HepG2 (cell line): ENCODE results near the gene C20orf144. TPM values are rescaled to one million over a fixed set of nuclear protein-coding genes. Genes with fewer than 3 reads are reported as not detected.

Experiments used
- DNMT1 ChIP-seq: sonication (generic); formaldehyde crosslinking; IDR thresholded peaks from 2 replicates; pipeline ENCODE4 v1.5.1; 2020; ENCODE audit warnings: mild to moderate bottlenecking, missing genetic modification reagents
- ETV5 ChIP-seq: IDR thresholded peaks from 2 replicates; pipeline ENCODE4 v1.6.1; 2018; ENCODE audit warnings: missing biosample characterization, missing genetic modification reagents, inconsistent platforms, borderline replicate concordance
- KDM5A ChIP-seq: fragments of 200-600 bp; sonication (generic); IDR thresholded peaks from 2 replicates; pipeline ENCODE4 v1.7.0; 2018; ENCODE audit warnings: antibody characterized with exemption, mild to moderate bottlenecking, low read length, borderline replicate concordance
- KLF9 ChIP-seq: IDR thresholded peaks from 2 replicates; pipeline ENCODE4 v1.6.1; 2016; ENCODE audit warnings: low read depth
- RBAK ChIP-seq: sonication (generic); formaldehyde crosslinking; IDR thresholded peaks from 2 replicates; pipeline ENCODE4 v1.5.1; 2020; ENCODE audit warnings: mild to moderate bottlenecking, missing genetic modification reagents
- SMAD9 ChIP-seq: sonication (generic); formaldehyde crosslinking; IDR thresholded peaks from 2 replicates; pipeline ENCODE4 v1.5.1; 2020; ENCODE audit warnings: mild to moderate bottlenecking, missing genetic modification reagents
- ZNF160 ChIP-seq: sonication (generic); formaldehyde crosslinking; IDR thresholded peaks from 2 replicates; pipeline ENCODE4 v1.8.0; 2022; ENCODE audit warnings: mild to moderate bottlenecking, inconsistent platforms, missing genetic modification reagents
- ZNF282 ChIP-seq: fragments of 450-650 bp; IDR thresholded peaks from 2 replicates; pipeline ENCODE4 v1.6.1; 2018; ENCODE audit not compliant: partially characterized antibody
- ZNF337 ChIP-seq: sonication (generic); formaldehyde crosslinking; IDR thresholded peaks from 2 replicates; pipeline ENCODE4 v1.5.1; 2020; ENCODE audit warnings: missing genetic modification reagents, low read depth, mild to moderate bottlenecking, borderline replicate concordance
- ZNF407 ChIP-seq: sonication (generic); formaldehyde crosslinking; IDR thresholded peaks from one replicate; pipeline ENCODE4 v1.5.1; 2020; ENCODE audit warnings: mild to moderate bottlenecking, missing genetic modification reagents; ENCODE audit errors: not compliant biosample characterization
- ZNF512B ChIP-seq: sonication (generic); formaldehyde crosslinking; IDR thresholded peaks from 2 replicates; pipeline ENCODE4 v1.5.1; 2020; ENCODE audit warnings: missing genetic modification reagents, mild to moderate bottlenecking, borderline replicate concordance
- ZNF556 ChIP-seq: sonication (generic); formaldehyde crosslinking; IDR thresholded peaks from 2 replicates; pipeline ENCODE4 v1.4.0; 2020; ENCODE audit warnings: mild to moderate bottlenecking, missing genetic modification reagents, borderline replicate concordance
- ZNF709 ChIP-seq: sonication (generic); formaldehyde crosslinking; IDR thresholded peaks from 2 replicates; pipeline ENCODE4 v1.5.0; 2020; ENCODE audit warnings: mild to moderate bottlenecking, missing genetic modification reagents
- ZNF790 ChIP-seq: sonication (generic); formaldehyde crosslinking; IDR thresholded peaks from 2 replicates; pipeline ENCODE4 v1.8.0; 2022; ENCODE audit warnings: missing genetic modification reagents, mild to moderate bottlenecking, borderline replicate concordance
- ZUFSP ChIP-seq: sonication (generic); formaldehyde crosslinking; IDR thresholded peaks from 2 replicates; pipeline ENCODE4 v1.9.0; 2021; ENCODE audit warnings: missing genetic modification reagents, mild to moderate bottlenecking, borderline replicate concordance
- polyA plus RNA-seq, 8 experiments: library from polyadenylated mRNA; depleted of rRNA in 3 of 8; stranded (reverse) in 7 of 8; unstranded in 1 of 8; fragments of >200 nt; fragmentation: Illumina TruSeq in 4 of 8; extraction: Trizol in 4 of 8; gene quantifications; 2 replicates each; pipeline versions ENCODE4 v1.2.1 to v1.2.3, GENCODE V29; 2011 to 2016; ENCODE audit warnings: low read depth in 4 of 8, missing spikeins in 1 of 8, mixed read lengths in 1 of 8; ENCODE audit not compliant: insufficient read depth in 1 of 8
- total RNA-seq, 5 experiments: library from RNA; depleted of rRNA; stranded (reverse); fragments of >200 nt; fragmentation: Illumina TruSeq; extraction: Trizol; gene quantifications; 2 replicates each; pipeline ENCODE4 v1.2.3, GENCODE V29; 2016; ENCODE audit warnings: low read depth in 1 of 5

Gene C20orf144
- total and polyA plus RNA-seq, 2 of the 13 experiments (the other 11 are each of a cell fraction or from before 2014, with no cell fraction given) = 0.09 to 0.16 TPM

- TF ChIP-seq ZNF790 = no peak; the same call in 1 of the 2 replicates
- peak; percentile 81 for TF ChIP-seq ZNF407 (CRISPR knock-in tag)
- no peak for TF ChIP-seq SMAD9 (CRISPR knock-in tag)
- TF ChIP-seq ZUFSP (CRISPR knock-in tag) = no peak
- TF ChIP-seq ZNF282 = no peak
- 0 out of 2 replicates have a peak, but pooled peaks have one; percentile 76 for TF ChIP-seq ZNF709 (CRISPR knock-in tag)
- peak; percentile 49; the same call in 1 of the 2 replicates for TF ChIP-seq ETV5 (CRISPR knock-in tag)
- TF ChIP-seq ZNF512B (CRISPR knock-in tag) = peak; percentile 63; the same call in 1 of the 2 replicates
- no peak for TF ChIP-seq KLF9 (CRISPR knock-in tag)
- TF ChIP-seq ZNF337 (CRISPR knock-in tag) = no peak; the same call in 1 of the 2 replicates
- TF ChIP-seq RBAK (CRISPR knock-in tag) = 0 out of 2 replicates have a peak, but pooled peaks have one; percentile 16
- TF ChIP-seq DNMT1 (CRISPR knock-in tag) = 0 out of 2 replicates have a peak, but pooled peaks have one; percentile 59
- no peak for TF ChIP-seq KDM5A
- 0 out of 2 replicates have a peak, but pooled peaks have one; percentile 74 for TF ChIP-seq ZNF556 (CRISPR knock-in tag)
- TF ChIP-seq ZNF160 (CRISPR knock-in tag) = no peak
Observed at GRCh38 chr20:33674294-33675135, 12.4 kb downstream of the C20orf144 start, which contains the start of gene NECAB3 (continued).
